GM08714 (cell line): ENCODE results near the gene CEP128.

Experiments used
- H3K4me3 ChIP-seq: fragments of 200-500 bp; sonication (Bioruptor generic); 2 replicates; pipeline ENCODE4 v1.5.1; 2014; ENCODE audit warnings: mild to moderate bottlenecking, low read length, inconsistent platforms
- ZNF274 ChIP-seq: IDR thresholded peaks from 2 replicates; pipeline ENCODE4 v1.6.1; 2012; ENCODE audit warnings: mild to moderate bottlenecking, low read depth, low read length

The CEP128 gene

GRCh38 chr14:80538633-80539375 lies 402.7 kb downstream of the CEP128 start:
- no peak for TF ChIP-seq ZNF274
- H3K4me3 ChIP-seq, result no peak overlapping the region

- no peak for TF ChIP-seq ZNF274
- no peak overlapping the region for H3K4me3 ChIP-seq
Observed at GRCh38 chr14:80537626-80538025, 403.9 kb downstream of the CEP128 start.

- no peak overlapping the region for H3K4me3 ChIP-seq
- no peak for TF ChIP-seq ZNF274
Observed at GRCh38 chr14:80536456-80536855, 405.1 kb downstream of the CEP128 start.

GRCh38 chr14:80535171-80535570 lies 406.4 kb downstream of the CEP128 start:
- no peak for TF ChIP-seq ZNF274
- H3K4me3 ChIP-seq, result no peak overlapping the region

- H3K4me3 ChIP-seq, result no peak overlapping the region
- TF ChIP-seq ZNF274, result no peak
Observed at GRCh38 chr14:80523518-80524117, 417.9 kb downstream of the CEP128 start.

GRCh38 chr14:80522936-80523335 lies 418.6 kb downstream of the CEP128 start:
- H3K4me3 ChIP-seq, result no peak overlapping the region
- TF ChIP-seq ZNF274, result no peak

- no peak overlapping the region for H3K4me3 ChIP-seq
- TF ChIP-seq ZNF274, result no peak
Observed at GRCh38 chr14:80522411-80522810, 419.1 kb downstream of the CEP128 start.

GRCh38 chr14:80521456-80521855 lies 420.1 kb downstream of the CEP128 start:
- TF ChIP-seq ZNF274, result no peak
- no peak overlapping the region for H3K4me3 ChIP-seq

GRCh38 chr14:80519002-80519401 lies 422.5 kb downstream of the CEP128 start:
- no peak for TF ChIP-seq ZNF274
- H3K4me3 ChIP-seq, result no peak overlapping the region

GRCh38 chr14:80518173-80518572 lies 423.4 kb downstream of the CEP128 start:
- no peak overlapping the region for H3K4me3 ChIP-seq
- no peak for TF ChIP-seq ZNF274

- no peak overlapping the region for H3K4me3 ChIP-seq
- no peak for TF ChIP-seq ZNF274
Observed at GRCh38 chr14:80507292-80507869, 434.2 kb downstream of the CEP128 start.

- no peak for TF ChIP-seq ZNF274
- H3K4me3 ChIP-seq, result no peak overlapping the region
Observed at GRCh38 chr14:80504781-80505180, 436.8 kb downstream of the CEP128 start.

- no peak overlapping the region for H3K4me3 ChIP-seq
- TF ChIP-seq ZNF274, result no peak
Observed at GRCh38 chr14:80498533-80498932, 443.0 kb downstream of the CEP128 start.

GRCh38 chr14:80496090-80496489 lies 445.4 kb downstream of the CEP128 start:
- no peak for TF ChIP-seq ZNF274
- no peak overlapping the region for H3K4me3 ChIP-seq

GRCh38 chr14:80494769-80495168 lies 446.8 kb downstream of the CEP128 start:
- no peak overlapping the region for H3K4me3 ChIP-seq
- no peak for TF ChIP-seq ZNF274

- no peak for TF ChIP-seq ZNF274
- no peak overlapping the region for H3K4me3 ChIP-seq
Observed at GRCh38 chr14:80493620-80494019, 447.9 kb downstream of the CEP128 start.
